Prostate gland (tissue), 2 donors: ENCODE data around the gene DYNC1LI2.

Experiments used
- POLR2A ChIP-seq: fragments of 450-650 bp; IDR thresholded peaks from one replicate; pipeline ENCODE4 v1.6.1; 2016; ENCODE audit warnings: antibody characterized with exemption, mild to moderate bottlenecking
- POLR2AphosphoS5 ChIP-seq: sonication (generic); formaldehyde crosslinking; IDR thresholded peaks from one replicate; pipeline ENCODE4 v1.6.1; 2017; ENCODE audit warnings: antibody characterized with exemption
- TF ChIP-seq, protein P1 (sequence below), 4 experiments: fragments of 200-600 bp in 2 of 4; fragments of 450-650 bp in 2 of 4; sonication (generic) in 2 of 4; IDR thresholded peaks; 1 replicate in 3 of 4; 2 replicates in 1 of 4; pipeline ENCODE4 v1.5.1; 2016 to 2019; ENCODE audit warnings: antibody characterized with exemption in 4 of 4, mild to moderate bottlenecking in 2 of 4, moderate library complexity in 2 of 4

DNA sequence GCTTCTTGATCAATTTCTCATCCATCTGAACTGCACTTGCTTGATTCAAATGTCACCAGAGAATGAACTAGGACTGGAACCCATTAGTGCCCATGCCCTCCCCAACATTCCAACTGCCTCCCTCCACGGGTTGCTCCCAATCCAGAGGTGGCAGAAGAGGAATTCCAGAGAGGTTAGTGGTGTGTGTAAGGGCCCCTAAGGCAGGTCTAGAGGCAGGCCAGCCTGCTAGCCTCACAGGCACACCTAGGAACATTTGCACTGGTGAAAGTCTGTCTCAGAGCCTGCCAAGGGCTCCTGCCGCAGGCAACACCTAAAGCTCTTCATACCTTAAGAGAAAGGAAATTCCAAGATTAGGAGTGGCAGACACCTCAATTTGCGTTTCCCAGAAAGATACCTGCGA lies 33.6 kb downstream of the DYNC1LI2 start:
- TF ChIP-seq POLR2AphosphoS5 (no peak), POLR2A (no peak)
- TF ChIP-seq, protein P1, sequence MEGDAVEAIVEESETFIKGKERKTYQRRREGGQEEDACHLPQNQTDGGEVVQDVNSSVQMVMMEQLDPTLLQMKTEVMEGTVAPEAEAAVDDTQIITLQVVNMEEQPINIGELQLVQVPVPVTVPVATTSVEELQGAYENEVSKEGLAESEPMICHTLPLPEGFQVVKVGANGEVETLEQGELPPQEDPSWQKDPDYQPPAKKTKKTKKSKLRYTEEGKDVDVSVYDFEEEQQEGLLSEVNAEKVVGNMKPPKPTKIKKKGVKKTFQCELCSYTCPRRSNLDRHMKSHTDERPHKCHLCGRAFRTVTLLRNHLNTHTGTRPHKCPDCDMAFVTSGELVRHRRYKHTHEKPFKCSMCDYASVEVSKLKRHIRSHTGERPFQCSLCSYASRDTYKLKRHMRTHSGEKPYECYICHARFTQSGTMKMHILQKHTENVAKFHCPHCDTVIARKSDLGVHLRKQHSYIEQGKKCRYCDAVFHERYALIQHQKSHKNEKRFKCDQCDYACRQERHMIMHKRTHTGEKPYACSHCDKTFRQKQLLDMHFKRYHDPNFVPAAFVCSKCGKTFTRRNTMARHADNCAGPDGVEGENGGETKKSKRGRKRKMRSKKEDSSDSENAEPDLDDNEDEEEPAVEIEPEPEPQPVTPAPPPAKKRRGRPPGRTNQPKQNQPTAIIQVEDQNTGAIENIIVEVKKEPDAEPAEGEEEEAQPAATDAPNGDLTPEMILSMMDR (IDR thresholded peaks at IDR 0.05): no peak
